Measurements from ENCODE around the gene ZBTB26. TPM values are rescaled to one million over a fixed set of nuclear protein-coding genes. Genes with fewer than 3 reads are reported as not detected.

ZBTB26 gene, protein sequence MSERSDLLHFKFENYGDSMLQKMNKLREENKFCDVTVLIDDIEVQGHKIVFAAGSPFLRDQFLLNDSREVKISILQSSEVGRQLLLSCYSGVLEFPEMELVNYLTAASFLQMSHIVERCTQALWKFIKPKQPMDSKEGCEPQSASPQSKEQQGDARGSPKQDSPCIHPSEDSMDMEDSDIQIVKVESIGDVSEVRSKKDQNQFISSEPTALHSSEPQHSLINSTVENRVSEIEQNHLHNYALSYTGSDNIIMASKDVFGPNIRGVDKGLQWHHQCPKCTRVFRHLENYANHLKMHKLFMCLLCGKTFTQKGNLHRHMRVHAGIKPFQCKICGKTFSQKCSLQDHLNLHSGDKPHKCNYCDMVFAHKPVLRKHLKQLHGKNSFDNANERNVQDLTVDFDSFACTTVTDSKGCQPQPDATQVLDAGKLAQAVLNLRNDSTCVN
- total RNA-seq (ENCODE audit: low replicate concordance), result 1.4 and 1.8 TPM in 2 replicates

GRCh38 chr9:122931226-122932121, at the start of gene ZBTB26:
Gene ZBTB26 (minus strand): TSS chr9:122931512. CDS start chr9:122919934, 11,578 bp downstream.

DNA sequence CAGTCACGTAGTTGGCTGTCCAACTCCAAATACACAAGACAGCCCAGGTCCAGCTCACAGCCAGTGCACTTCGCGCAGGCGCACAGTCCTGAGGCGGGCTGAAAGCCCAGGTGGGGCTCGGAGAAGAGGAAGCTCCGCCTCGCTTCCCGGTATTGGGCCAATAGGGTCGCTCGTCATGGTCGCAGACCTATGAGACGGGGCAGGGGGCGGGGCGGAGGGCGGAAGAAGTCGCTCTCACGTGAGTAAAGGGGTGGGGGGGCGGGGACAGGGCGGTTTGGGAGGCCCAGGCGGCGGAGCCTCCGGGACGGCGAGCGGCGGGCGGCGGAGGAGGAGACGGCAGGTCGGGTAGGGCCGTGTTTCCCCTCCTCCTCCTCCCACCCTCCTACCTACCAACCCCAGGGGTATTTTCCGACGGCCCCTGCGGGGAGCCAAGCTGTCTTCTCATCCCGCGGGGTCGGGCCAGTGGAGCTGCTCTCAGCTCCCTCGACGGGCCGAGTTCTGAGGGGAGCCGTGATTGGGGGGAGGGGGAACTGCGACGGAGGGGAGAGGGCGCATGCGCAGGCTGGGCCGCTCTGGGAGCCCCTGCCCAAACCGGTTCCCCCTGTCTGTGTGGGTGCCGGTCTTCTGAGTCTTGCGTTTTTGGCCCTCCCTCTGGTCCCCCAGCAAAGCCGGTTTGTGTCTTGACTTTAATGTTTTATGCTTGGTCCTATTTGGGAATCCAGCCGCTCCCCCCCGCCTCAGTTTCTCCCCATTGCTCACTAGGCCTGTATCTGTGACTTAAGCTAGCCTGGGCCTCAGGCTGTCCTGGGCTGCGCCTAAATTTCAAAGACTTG, 9.7 kb upstream of the ZBTB26 start, which contains the start of gene RABGAP1:
Gene RABGAP1 (plus strand): TSS at position 272 of the 833 bp plus-strand sequence. CDS start 16,040 bp downstream, outside the sequence.

GRCh38 chr9:122912964-122913673, 18.2 kb downstream of the ZBTB26 start, which contains the start of gene ZBTB6:
Gene ZBTB6 (minus strand): TSS chr9:122913323. CDS start chr9:122912072, 1,251 bp downstream.

DNA sequence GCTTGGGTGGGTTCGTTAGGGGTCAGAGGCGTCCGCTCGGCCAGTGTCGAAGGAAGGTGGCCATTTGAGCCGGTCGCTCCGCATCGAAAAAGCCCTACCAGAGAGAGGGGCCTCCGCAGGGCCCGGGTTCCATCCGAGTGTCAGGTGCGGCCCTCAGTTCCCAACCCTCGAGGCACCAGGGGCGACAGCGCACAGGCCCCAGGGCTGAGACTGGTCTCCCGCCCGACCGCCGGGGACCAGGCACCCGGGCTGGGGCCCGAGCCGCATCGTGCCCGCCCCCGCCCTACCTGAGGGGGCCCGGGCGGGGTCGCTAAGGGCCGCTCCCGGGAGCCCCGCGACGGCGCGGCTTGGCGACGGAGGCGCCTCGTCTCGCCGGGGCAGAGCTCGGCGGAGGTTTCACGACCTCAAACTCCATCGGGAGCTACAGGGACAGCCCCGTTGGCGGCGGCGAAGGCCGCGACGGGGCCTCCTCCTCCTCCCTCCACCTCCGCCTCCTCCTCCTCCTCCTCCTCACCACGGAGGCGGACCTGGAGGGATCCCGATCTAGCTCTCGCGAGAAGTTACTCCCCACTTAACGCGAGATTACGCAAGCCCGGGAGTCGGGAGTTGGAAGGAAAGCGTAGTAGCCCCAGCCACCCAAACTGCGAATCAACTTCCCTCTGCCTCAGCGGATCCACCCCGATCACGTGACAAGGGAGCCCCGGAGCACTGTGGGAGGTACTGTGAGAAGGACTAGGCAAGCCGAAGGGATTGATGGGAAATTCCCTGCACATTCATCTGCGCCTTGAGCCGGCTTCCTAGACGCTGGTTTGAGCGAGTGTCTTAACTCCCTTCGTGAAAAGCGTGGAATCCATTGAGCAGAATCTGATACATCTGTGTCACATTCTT, 26.2 kb downstream of the ZBTB26 start, which contains the start of gene RC3H2:
Gene RC3H2 (minus strand): TSS at position 537 of the 888 bp plus-strand sequence. CDS start 7,850 bp downstream, outside the sequence.

Other genes starting within 250 kb of the ZBTB26 start
- not detected in 2 replicates for gene OR1L4, start 207.5 kb downstream of the ZBTB26 start, total RNA-seq (ENCODE audit: low replicate concordance)
- gene OR1L6, start 189.2 kb downstream of the ZBTB26 start, total RNA-seq (ENCODE audit: low replicate concordance), result 0.23 TPM in 1 of 2 replicates, not detected in the other
- gene OR5C1, start 142.6 kb downstream of the ZBTB26 start, total RNA-seq (ENCODE audit: low replicate concordance), result not detected in 2 replicates
- gene OR1K1, start 131.4 kb downstream of the ZBTB26 start, total RNA-seq (ENCODE audit: low replicate concordance), result not detected in 2 replicates
- gene PDCL, start 102.9 kb downstream of the ZBTB26 start, total RNA-seq (ENCODE audit: low replicate concordance), result 41.3 and 79.8 TPM in 2 replicates
- gene RC3H2, start 26.2 kb downstream of the ZBTB26 start, total RNA-seq (ENCODE audit: low replicate concordance), result 33.3 and 38.3 TPM in 2 replicates
- 4.8 and 11.0 TPM in 2 replicates for gene ZBTB6, start 18.2 kb downstream of the ZBTB26 start, total RNA-seq (ENCODE audit: low replicate concordance)
- gene RABGAP1, start 9.5 kb upstream of the ZBTB26 start, total RNA-seq (ENCODE audit: low replicate concordance), result 30.7 and 37.9 TPM in 2 replicates
- gene GPR21, start 102.2 kb upstream of the ZBTB26 start, total RNA-seq (ENCODE audit: low replicate concordance), result 0.83 and 2.6 TPM in 2 replicates

Measured in smooth muscle cell of the coronary artery (primary cell).